Activated CD8-positive, alpha-beta memory T cell treated with anti-CD3 and anti-CD28 coated beads, Interleukin-2, amount 50 U/mL, for 24 hours (primary cell): ENCODE measurements around the gene ARHGAP9.

Experiments
- DNase-seq: peaks from one replicate; pipeline ENCODE4 v3.0.0-alpha.2; 2020; ENCODE audit errors: extremely low read depth

ARHGAP9 gene

DNA sequence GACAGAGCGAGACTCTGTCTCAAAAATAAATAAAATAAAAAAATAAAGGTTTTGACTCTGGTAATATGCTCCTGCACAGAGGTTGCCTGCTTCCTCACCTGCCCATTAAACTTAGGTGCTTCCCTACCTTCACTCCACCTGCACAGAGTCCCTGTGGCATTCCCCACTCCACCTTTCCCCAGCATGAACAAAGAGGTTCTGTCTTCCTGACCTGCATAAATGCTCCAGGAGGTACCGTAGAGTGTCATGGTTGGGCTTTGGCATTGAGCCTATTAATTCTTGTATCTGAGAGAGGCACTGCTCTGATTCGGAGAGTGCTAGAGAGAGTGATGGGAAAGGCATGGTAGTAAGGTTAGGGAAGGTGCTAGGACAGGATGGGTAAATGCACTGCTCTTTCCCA, 6.3 kb downstream of the ARHGAP9 start:
- DNase-seq: no peak

DNA sequence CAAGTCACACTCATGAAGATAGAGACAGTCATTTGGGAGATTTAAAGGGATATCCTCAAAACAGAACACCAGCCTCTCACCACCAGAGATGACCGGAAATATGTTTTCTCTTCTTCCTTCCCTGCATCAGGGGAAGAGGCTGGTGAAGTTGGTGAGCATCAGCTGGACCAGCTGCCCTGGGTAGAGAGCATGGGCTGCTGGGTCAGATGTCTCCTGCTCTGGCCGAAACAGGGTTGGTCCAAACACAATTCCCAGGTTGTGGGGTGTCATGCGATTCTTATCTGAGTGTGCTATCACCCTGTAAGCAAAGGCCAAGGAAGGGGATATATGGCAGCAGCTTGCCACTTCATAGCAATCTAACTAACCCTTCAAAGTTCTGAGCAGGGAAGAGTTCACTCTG, 7.3 kb downstream of the ARHGAP9 start:
- no peak for DNase-seq

- DNase-seq: no peak
Observed at GRCh38 chr12:57471661-57472060, 8.0 kb downstream of the ARHGAP9 start.

GRCh38 chr12:57470970-57471656, 8.6 kb downstream of the ARHGAP9 start:
- no peak for DNase-seq

DNA sequence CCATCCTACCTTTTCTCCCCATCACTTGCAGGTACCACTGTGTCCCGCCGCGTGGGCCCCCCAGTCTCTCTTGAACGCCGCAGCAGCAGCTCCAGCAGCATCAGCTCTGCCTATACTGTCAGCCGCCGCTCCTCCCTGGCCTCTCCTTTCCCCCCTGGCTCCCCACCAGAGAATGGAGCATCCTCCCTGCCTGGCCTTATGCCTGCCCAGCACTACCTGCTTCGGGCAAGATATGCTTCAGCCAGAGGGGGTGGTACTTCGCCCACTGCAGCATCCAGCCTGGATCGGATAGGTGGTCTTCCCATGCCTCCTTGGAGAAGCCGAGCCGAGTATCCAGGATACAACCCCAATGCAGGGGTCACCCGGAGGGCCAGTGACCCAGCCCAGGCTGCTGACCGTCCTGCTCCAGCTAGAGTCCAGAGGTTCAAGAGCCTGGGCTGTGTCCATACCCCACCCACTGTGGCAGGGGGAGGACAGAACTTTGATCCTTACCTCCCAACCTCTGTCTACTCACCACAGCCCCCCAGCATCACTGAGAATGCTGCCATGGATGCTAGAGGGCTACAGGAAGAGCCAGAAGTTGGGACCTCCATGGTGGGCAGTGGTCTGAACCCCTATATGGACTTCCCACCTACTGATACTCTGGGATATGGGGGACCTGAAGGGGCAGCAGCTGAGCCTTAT, 9.2 kb downstream of the ARHGAP9 start:
- DNase-seq: no peak

- no peak for DNase-seq
Observed at GRCh38 chr12:57469296-57470164, 10.1 kb downstream of the ARHGAP9 start.

- no peak for DNase-seq
Observed at GRCh38 chr12:57467915-57468314, 11.8 kb downstream of the ARHGAP9 start.

DNA sequence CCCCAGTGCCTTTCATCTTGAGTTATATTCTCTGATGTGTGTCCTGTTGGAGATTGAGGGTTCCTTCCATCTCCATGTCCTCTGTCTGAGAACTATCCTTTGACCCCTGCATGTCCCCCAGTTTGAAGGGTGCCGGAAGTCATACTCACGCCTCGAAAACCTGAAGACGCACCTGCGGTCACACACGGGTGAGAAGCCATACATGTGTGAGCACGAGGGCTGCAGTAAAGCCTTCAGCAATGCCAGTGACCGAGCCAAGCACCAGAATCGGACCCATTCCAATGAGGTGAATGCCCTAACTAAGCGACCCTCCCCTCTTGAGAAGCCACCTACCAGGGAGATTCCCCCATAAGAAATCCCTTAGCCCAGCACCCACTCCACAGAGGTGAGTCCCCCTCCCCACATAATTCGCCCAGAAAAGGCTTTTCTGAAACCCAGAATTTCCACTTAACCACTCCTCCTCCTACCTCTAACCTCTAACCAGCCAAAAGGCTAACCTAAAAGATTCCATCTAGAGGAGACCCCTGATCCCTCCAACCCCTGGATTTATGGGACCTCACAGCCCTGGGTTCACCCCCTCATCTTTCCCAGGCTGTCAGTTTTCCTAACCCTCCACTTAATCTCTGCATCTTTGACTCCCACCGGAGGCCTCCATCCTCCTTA, 12.3 kb downstream of the ARHGAP9 start:
- DNase-seq: no peak

- no peak for DNase-seq
Observed at GRCh38 chr12:57465747-57466505, 13.7 kb downstream of the ARHGAP9 start.

GRCh38 chr12:57465030-57465746, 14.5 kb downstream of the ARHGAP9 start:
- no peak for DNase-seq

- DNase-seq: no peak
Observed at GRCh38 chr12:57464569-57464968, 15.1 kb downstream of the ARHGAP9 start.

DNA sequence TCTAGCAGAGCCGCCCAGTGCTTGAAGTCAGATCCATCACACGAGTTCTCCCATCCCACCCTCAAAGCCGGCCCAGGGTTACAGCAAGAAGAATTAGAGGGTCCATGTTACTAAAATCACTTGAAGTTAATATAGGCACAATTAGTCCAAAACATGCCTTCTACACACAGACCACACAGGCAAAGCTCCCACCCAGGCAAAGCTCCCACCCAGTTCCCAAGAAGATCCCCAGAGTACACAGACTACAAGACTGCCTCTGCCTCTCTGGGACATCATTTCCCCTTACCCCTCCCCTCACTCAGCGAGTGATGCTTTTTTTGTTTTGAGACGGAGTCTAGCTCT, 16.8 kb downstream of the ARHGAP9 start:
- DNase-seq: no peak

DNA sequence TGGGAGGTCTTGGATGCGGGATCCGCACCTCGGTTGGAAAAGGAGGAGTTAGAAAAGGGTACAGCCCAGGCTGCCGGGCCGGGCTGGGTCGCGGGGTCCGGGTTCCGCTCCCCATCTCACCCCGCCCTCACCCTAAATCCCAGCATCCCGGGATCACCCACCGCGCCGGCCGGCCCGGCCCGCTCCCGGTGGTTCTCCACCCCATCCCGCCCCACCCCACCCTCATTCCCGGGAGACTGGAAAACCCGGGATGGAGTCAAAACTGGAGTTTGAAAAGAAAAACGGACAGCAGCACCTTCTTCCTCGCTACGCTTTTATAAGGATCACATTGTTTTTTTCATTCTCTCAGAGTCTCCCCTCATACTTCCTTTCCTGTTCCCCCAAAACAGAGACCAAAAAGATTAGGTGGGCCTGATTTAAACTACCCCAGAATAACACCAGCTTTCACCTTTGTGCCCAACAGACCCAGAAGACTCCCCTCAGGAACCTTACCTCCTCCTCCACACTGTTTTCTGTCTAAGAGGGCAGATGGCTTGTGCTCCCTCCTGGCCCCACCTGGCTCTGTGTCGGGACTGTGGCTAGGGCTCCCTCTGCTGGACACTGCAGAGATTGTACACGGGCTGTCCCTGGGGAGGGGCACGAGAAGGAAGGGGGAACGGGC, 17.3 kb downstream of the ARHGAP9 start:
- DNase-seq: peak; percentile 75

GRCh38 chr12:57461917-57462250, 17.8 kb downstream of the ARHGAP9 start:
- no peak for DNase-seq

DNA sequence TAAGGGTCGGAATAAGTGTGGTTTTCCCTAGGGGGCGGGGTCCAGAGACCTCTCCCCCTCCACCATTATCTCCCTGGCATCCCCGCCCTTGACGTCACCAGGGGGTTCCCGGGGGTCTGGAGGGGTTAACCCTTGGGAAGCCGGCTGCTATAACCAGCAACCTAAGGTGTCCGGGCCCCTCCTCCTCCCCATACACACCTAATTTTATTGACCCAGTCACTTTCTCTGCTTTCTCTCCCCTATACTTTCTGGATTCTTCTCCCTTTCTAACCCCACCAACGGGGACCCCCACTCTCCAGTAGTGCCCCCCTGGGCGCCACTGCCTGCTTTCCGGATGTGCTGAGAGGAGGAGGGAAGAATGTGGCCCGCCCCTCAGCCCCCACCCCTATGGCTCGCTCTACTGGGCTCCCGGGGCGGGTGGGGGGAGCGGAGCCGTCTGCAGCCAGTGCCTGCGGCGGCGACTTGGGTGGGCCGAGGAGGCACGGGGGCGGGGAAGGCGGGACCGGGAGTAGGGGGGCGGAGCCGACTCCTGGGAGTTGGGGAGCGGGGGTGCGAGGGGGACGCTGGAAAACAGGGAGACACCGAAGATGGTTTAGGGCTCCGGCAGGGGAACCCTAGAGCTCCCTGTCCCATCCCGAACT, 18.3 kb downstream of the ARHGAP9 start:
- no peak for DNase-seq

DNA sequence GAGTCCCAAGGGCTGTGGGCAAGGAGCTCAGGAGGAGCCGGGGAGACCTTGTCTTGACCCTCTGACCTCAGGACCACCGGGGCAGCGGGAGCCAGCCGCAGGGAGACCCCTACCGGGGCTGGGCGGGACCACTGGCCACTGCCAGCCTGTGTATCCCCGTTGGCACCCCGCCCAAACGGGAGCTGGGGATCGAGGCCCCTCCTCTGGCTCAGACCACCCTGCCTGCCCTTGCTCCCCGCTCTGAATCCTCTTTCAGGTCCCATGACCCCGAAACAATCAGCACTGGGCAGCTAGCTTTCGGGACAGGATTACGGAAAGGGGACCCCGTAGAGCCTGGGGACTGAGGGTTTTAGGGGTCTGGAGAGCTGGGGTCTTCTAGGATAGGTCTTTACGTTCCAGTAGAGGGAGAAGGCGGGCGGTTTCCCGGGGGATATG, 18.8 kb downstream of the ARHGAP9 start:
- DNase-seq: no peak

- no peak for DNase-seq
Observed at GRCh38 chr12:57460468-57460784, 19.2 kb downstream of the ARHGAP9 start.

GRCh38 chr12:57459750-57460467, 19.8 kb downstream of the ARHGAP9 start, which contains the start of gene GLI1:
TSS of gene GLI1 (plus strand) at chr12:57459785. CDS start at chr12:57463692, 3,907 bp downstream.
- DNase-seq: no peak

- peak; percentile 88 for DNase-seq
Observed at GRCh38 chr12:57459055-57459749, 20.5 kb downstream of the ARHGAP9 start.
